ENCODE results near the gene GPX2.

GPX2 gene

GRCh38 chr14:64958743-64959142 lies 16.2 kb upstream of the GPX2 start:
- DNase-seq = no peak

DNA sequence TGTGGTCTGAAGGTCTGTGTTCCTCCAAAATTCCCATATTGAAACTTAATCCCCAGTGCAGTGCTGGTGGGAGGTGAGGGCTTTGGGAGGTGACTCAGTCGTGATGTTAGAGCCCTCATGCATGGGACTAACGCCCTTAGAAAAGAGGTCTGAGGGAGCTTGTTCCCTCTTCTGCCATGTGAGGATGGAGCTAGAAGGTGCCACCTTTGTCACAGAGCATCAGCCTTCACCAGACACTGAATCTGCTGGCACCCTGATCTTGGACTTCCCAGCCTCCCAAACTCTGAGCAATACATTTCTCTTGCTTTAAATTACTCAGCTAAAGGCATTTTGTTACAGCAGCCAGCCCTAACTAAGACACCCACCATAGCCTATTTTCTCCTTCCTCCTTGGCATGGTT lies 15.7 kb upstream of the GPX2 start:
- DNase-seq = no peak

GRCh38 chr14:64956697-64957406 lies 14.3 kb upstream of the GPX2 start:
- DNase-seq = no peak

GRCh38 chr14:64955297-64955696 lies 12.8 kb upstream of the GPX2 start:
- no peak for DNase-seq

DNA sequence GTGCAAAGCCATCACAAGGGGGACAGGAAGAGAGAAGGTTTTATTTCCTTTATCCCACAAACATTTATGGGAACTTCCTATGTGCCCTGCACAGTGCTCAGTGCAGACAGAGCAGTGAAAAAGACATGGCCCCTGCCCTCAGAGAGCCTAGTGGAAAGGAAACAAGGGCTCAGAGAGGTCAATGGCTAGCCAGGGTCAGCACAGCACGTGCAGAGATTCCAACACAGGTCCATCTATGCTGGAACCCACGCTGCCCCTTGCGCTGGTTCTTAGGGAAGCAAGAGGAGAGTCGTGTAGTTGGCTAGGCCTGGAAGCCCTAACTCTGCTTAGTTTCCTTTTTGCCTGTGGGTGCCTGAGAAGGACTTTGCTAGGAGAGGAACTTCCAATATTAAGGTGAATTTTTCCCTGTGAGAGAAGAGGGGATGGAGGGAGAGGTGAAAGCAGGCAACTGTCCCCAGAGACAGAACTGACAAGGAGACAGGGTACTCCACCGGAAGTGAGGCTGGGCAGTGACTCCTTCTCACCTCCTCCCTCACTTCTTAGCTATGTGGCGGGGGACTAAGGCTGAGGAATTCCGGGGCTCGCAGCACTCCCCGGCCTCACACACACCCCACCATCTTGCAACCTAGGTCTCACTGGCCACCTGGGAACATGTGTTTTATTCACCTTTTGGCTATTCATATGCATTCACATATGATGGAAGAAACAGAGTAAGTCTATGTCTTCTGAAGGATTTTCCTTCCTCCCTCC lies 12.1 kb upstream of the GPX2 start:
- DNase-seq = no peak

DNA sequence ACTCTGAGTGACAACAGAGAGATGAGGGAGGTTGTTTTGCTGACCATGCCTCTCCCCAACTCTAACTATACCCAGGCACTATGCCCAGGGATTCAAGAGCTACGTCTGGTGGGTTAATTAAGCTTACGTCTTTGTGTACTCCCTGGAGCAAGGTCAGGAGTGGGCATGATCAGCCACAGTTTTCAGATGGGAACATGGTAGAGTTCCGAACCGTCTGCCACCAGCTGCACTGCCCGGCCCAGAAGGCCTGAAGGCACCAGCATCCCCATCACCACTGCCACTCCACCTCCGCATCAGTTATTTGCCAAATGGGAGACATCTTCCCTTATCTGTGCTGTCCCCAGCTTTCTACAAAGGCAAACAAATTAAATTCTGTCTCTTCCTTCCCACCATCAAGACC lies 11.1 kb upstream of the GPX2 start:
- no peak for DNase-seq

DNA sequence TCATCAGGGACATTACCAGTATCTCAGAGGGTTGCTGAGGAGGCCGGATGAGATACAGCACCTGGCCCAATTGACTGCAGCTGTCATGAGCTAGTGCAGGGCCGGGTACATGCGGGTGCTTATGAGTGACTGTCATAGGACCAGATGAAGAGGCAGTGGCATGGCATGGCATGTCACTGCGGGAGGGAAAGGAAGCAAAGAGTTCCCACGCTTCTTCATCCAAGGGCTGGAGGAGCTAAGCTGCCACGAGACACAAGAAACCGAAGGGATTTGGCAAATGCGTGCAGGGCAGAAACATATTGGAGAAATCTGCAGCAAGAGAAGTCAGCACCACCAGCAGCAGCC lies 10.7 kb upstream of the GPX2 start:
- no peak for DNase-seq

GRCh38 chr14:64952598-64953309 lies 10.2 kb upstream of the GPX2 start:
- no peak for DNase-seq

DNA sequence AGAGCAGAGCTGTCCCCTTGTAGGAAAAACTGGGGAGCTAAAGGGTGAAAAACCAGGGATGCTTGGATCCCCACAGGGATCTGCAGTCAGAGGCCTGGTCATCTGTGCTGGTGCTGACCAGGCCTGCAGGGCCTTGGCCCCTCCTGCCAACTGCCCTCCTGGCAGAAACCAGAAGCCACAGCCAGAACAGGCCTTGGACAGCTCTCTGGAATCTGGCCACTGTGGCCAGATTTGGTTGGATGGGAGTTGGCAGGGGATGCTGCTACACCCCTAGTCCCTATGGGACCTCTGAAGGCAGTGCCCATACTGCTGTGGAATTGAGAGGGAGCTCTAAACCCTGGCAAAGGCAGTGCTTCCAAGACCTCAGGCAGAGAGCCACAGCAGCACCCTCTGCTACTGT lies 9.2 kb upstream of the GPX2 start:
- no peak for DNase-seq

DNA sequence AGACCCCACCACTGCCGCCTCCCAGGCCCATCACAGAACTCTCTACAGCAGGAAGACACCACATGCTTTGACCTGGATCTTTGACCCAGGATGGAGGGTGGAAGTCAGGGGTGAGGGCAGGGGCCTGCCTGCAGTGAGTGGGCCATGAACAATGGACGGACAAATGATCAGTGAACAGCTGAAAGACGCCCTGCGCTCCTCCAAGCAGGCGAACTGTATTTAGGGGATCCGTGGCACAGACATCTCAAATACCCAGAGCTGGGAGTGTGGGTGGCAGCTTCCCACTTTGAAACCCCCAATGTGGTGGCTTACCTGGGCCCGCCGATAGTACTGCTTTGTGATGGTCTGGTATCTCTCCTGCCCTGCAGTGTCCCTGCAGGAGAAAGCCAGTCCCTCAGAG lies 8.7 kb upstream of the GPX2 start:
- no peak for DNase-seq

GRCh38 chr14:64950889-64951288 lies 8.3 kb upstream of the GPX2 start:
- DNase-seq = no peak

DNA sequence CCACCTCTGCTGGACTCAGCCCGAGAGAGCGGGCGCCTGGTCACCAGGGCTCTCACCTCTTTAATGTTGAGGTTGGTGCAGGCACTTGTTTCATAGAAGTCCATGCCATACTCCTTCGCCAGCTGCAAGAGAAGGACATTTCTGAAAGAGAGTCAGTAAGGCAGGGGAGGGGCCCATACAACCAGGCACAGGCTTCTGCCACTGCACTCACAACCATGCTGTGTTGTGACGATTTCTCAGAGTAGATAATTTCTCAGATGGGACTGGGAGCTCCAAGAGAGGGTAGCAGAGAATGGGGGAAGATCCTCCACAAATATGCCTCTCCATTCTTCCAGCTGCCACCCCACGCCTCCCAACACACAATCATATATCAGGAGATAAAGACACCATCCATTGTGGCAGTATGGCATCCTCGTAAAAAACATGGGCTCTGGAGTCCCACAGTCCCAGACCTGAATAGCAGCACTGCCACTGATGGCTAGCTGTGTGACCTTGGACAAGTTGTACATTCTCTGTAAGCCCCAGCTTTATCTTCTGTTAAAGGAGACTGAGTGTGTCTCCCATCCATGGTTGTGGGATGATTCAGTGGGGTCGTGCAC lies 6.2 kb upstream of the GPX2 start:
- DNase-seq = no peak

GRCh38 chr14:64947710-64948611 lies 5.4 kb upstream of the GPX2 start:
- no peak for DNase-seq

DNA sequence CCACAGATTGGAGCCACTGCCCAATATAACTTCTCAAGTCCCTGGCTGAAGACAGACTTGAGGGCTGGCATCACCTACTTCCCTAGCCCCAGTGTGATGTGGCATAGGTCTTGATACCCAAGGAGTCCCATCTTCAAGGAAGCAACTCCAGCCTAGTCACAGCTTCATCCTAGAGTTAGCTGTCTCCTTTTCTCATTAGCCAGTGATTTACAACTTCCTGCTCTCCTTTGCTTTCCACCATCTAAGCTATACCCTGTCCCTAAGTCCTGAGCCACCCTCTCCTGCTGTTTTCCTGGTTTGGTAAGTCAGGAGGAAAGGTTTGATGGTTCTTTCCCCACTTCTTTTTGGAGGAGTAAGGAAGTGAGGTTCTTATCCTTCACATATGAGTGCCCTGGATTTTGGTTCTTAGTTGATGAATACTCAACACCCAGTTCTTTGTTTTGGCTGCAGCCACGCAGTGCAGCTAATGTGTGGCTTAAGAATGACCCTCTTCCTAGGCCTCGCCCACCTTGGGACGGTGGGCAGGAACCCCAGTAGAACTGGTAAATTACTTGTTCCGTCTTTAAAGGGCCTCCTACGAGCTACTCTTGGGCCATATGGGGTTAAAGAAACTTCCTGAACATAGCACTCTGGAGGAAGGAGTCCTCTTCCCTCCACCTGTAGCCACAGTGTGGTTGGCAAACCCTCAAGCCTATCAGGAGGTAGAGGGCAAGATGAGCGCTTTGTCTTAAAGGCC lies 3.9 kb upstream of the GPX2 start:
- DNase-seq = no peak

GRCh38 chr14:64945431-64946178 lies 3.1 kb upstream of the GPX2 start:
- no peak for DNase-seq

DNA sequence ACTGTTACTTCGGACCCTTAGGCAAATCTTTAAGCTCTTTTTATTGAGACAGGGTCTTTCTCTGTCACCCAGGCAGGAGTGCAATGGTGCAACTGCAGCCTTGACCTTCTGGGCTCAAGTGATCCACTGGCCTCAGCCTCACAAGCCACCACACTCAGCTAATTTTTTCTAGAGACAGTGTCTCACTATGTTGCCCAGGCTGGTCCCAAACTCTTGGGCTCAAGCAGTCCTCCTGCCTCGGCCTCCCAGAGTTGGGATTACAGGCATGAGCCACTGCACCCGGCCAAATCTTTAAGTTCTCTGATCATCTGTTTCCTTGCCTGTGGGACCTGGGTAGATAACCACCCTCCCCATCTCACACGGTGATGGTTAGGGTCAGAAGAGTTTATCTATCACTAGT lies 2.3 kb upstream of the GPX2 start:
- no peak for DNase-seq

DNA sequence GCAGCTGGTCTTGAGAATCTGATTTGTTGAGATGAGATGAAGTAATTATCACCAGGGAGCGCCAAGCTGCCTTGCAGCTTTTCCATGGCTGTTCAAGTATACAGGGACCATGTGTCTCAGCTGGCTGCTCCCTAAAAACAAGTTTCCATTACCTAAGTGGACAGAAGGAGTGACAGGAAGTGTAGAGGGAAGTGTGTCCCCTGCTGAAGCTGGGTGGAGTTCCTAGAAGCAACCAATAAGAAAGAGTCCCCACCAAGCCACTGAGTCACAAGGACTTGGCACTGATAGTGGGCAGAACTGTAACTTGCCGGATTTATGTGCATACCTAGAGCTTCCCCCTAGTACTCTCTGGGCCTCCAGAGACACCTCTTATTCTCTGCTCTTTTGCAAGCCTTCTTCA lies 1.5 kb upstream of the GPX2 start:
- no peak for DNase-seq

- no peak for DNase-seq
Observed at GRCh38 chr14:64943556-64943955, 1.0 kb upstream of the GPX2 start.

DNA sequence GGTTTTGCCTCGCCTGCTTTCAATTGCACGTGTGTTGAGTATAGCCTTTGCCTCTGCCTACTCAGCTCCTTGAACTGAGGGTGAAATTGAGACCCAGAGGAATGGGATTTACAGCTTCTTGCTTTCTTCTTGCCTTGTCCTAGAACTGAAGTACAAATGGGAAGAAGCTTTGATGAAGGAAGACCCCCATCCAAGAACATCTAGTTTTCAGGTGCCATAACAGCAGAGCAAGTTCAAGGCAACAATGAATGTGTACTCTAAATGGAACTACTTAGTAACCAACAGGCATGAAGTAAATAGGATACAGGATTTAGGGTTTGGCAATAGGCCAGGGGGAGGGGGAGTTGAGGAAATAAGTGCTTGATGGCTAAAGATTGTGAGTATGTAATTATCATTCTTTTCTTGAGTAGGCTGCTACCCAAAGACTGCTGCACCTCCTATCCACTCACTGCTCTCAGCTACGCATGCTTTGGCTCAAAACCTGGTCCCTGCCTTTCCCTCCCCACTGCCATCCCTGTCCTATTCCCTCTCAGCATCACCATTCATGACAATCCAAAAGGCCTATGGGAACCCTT lies 2.1 kb downstream of the GPX2 start:
- no peak for DNase-seq

DNA sequence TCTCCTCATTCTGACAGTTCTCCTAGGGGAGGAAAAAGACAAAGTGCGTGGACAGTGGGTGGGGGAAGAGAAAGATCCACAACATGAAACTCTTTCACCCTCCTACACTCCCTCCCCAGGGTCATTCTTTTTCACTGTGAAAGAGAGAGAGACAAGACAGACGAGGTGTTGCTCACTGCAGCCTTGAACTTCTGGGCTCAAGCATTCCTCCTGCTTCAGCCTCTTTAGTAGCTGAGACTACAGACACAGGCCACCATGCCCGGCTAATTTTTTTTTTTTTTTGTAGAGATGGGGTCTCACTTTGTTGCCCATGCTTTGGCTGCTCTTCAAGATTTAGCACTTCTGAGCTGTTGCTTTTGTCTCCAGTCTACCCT lies 2.7 kb downstream of the GPX2 start:
- DNase-seq = no peak
